ENCODE data around the gene TBC1D32. TPM values are rescaled to one million over a fixed set of nuclear protein-coding genes. Genes with fewer than 3 reads are reported as not detected.

TBC1D32 gene
- total and polyA plus RNA-seq, 12 donors: 0.62 to 4.6 (median 3.2) TPM

GRCh38 chr6:121236984-121237383 is 97.3 kb downstream of the TBC1D32 start:
- DNase-seq: no peak
- Histone ChIP-seq H3K27me3 (no peaks in the 10 kb centered on the region), H3K36me3 (no peaks in the 10 kb centered on the region), H3K9me3 (no peaks in the 10 kb centered on the region), H3K27ac (no peak overlapping the region), H3K4me3 (no peak overlapping the region), H3K4me1 (no peaks in the 10 kb centered on the region)
- TF ChIP-seq CTCF (IDR thresholded peaks at IDR 0.05): no peak
- no peak for ATAC-seq
- intact Hi-C loops (cut with DNase I): no loop called here

GRCh38 chr6:121235386-121235785 is 98.9 kb downstream of the TBC1D32 start:
- Histone ChIP-seq H3K9me3 (no peaks in the 10 kb centered on the region), H3K27me3 (no peaks in the 10 kb centered on the region), H3K4me3 (no peak overlapping the region), H3K27ac (no peak overlapping the region), H3K36me3 (no peaks in the 10 kb centered on the region), H3K4me1 (no peaks in the 10 kb centered on the region)
- DNase-seq: no peak
- intact Hi-C loops (cut with DNase I): no loop called here
- no peak for TF ChIP-seq CTCF (IDR thresholded peaks at IDR 0.05)
- ATAC-seq: no peak
- 94 to 96% methylated on average over 3 of the region's 3 CpGs for WGBS, 2 donors

- ATAC-seq (no peak), DNase-seq (no peak)
- intact Hi-C loops (cut with DNase I): no loop called here
- Histone ChIP-seq H3K4me3 (no peak overlapping the region), H3K9me3 (no peaks in the 10 kb centered on the region), H3K27ac (no peak overlapping the region), H3K27me3 (no peaks in the 10 kb centered on the region), H3K36me3 (no peaks in the 10 kb centered on the region), H3K4me1 (no peaks in the 10 kb centered on the region)
- no peak for TF ChIP-seq CTCF (IDR thresholded peaks at IDR 0.05)
- WGBS, 2 donors: 75 to 80% methylated on average over 2 of the region's 2 CpGs
Observed at GRCh38 chr6:121223930-121224329, 110.3 kb downstream of the TBC1D32 start.

GRCh38 chr6:121223212-121223611 is 111.1 kb downstream of the TBC1D32 start:
- H3K36me3 ChIP-seq: peaks cover 0 to 5% (median 0%) of the 10 kb centered on the region in 9 donors
- 83 to 84% methylated on average over 2 of the region's 2 CpGs for WGBS, 2 donors
- DNase-seq: no peak
- peaks cover 0 to 4% (median 0%) of the 10 kb centered on the region in 11 donors for H3K9me3 ChIP-seq
- TF ChIP-seq CTCF (IDR thresholded peaks at IDR 0.05): no peak
- H3K27me3 ChIP-seq: no peaks in the 10 kb centered on the region
- no peak overlapping the region for H3K4me3 ChIP-seq
- intact Hi-C loops (cut with DNase I): no loop called here
- no peak for ATAC-seq
- H3K27ac ChIP-seq: no peak overlapping the region
- no peaks in the 10 kb centered on the region for H3K4me1 ChIP-seq

Data from heart right ventricle (tissue), 16 donors.